ENCODE data around the gene CFI.

- TF ChIP-seq, protein P1, sequence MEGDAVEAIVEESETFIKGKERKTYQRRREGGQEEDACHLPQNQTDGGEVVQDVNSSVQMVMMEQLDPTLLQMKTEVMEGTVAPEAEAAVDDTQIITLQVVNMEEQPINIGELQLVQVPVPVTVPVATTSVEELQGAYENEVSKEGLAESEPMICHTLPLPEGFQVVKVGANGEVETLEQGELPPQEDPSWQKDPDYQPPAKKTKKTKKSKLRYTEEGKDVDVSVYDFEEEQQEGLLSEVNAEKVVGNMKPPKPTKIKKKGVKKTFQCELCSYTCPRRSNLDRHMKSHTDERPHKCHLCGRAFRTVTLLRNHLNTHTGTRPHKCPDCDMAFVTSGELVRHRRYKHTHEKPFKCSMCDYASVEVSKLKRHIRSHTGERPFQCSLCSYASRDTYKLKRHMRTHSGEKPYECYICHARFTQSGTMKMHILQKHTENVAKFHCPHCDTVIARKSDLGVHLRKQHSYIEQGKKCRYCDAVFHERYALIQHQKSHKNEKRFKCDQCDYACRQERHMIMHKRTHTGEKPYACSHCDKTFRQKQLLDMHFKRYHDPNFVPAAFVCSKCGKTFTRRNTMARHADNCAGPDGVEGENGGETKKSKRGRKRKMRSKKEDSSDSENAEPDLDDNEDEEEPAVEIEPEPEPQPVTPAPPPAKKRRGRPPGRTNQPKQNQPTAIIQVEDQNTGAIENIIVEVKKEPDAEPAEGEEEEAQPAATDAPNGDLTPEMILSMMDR (IDR thresholded peaks at IDR 0.05) = no peak
- no peak for TF ChIP-seq ZFX (IDR thresholded peaks at IDR 0.05; ENCODE audit: borderline replicate concordance)
These were observed 6.7 kb downstream of the CFI start for GRCh38 chr4:109795059-109795458.

Measured in 22Rv1 (cell line).